ENCODE results near the gene MYH11. TPM values are rescaled to one million over a fixed set of nuclear protein-coding genes. Genes with fewer than 3 reads are reported as not detected.

Gene MYH11
- total RNA-seq, 1 experiment from 2014 or later: not detected

GRCh38 chr16:15798671-15799070 lies 58.2 kb downstream of the MYH11 start:
- H3K4me3 ChIP-seq (ENCODE audit: low read depth, low read length, poor library complexity, severe bottlenecking): no peak overlapping the region
- no peak for DNase-seq (ENCODE audit: low spot score)
- no peak overlapping the region for H3K27ac ChIP-seq (ENCODE audit: low read depth, low read length, poor library complexity, severe bottlenecking)
- intact Hi-C loops (cut with micrococcal nuclease; ENCODE audit: unreplicated experiment): no loop called here
- TF ChIP-seq, protein P1, sequence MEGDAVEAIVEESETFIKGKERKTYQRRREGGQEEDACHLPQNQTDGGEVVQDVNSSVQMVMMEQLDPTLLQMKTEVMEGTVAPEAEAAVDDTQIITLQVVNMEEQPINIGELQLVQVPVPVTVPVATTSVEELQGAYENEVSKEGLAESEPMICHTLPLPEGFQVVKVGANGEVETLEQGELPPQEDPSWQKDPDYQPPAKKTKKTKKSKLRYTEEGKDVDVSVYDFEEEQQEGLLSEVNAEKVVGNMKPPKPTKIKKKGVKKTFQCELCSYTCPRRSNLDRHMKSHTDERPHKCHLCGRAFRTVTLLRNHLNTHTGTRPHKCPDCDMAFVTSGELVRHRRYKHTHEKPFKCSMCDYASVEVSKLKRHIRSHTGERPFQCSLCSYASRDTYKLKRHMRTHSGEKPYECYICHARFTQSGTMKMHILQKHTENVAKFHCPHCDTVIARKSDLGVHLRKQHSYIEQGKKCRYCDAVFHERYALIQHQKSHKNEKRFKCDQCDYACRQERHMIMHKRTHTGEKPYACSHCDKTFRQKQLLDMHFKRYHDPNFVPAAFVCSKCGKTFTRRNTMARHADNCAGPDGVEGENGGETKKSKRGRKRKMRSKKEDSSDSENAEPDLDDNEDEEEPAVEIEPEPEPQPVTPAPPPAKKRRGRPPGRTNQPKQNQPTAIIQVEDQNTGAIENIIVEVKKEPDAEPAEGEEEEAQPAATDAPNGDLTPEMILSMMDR (conservative IDR thresholded peaks at IDR 0.05; ENCODE audit: low read depth, low read length): no peak
- no peak for TF ChIP-seq EZH2 (IDR thresholded peaks at IDR 0.05; ENCODE audit: borderline replicate concordance, low read depth, low read length, poor library complexity, severe bottlenecking)
- POLR2A ChIA-PET (ENCODE audit: low non-redundant PET): no interaction called here
- H3K4me1 ChIP-seq (ENCODE audit: insufficient read depth, low read length, poor library complexity, severe bottlenecking): no peaks in the 10 kb centered on the region
- H3K9me3 ChIP-seq (ENCODE audit: low read depth, low read length, poor library complexity, severe bottlenecking): no peaks in the 10 kb centered on the region
- CTCF ChIA-PET: no interaction called here
- H3K27me3 ChIP-seq (replicated peaks; ENCODE audit: insufficient read depth, low read depth, low read length, poor library complexity): no peaks in the 10 kb centered on the region
- H3K36me3 ChIP-seq (ENCODE audit: insufficient read depth, low read length, poor library complexity, severe bottlenecking): no peaks in the 10 kb centered on the region
- BruUV-seq (replicated peaks): no TSS peak

DNA sequence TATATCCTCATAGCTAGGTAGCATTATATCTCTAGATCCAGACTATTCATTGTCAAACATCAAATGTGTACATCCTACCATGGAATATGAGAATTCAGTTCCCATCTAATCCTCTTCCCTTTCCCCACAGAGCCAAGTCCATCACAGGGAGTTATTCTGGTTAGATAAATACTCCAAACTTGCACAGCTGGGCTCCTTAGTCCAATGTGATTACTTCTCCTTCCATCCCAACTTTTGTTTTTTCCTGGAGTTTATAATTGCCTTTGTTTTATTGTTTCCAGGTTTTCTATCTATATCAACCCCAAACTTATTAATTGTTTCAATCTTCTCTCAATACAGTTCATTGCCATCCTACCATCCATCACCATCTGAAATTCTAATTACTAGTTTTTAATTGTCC lies 59.9 kb downstream of the MYH11 start:
- intact Hi-C loops (cut with micrococcal nuclease; ENCODE audit: unreplicated experiment): no loop called here
- CTCF ChIA-PET: no interaction called here
- H3K4me1 ChIP-seq (ENCODE audit: insufficient read depth, low read length, poor library complexity, severe bottlenecking): no peaks in the 10 kb centered on the region
- H3K9me3 ChIP-seq (ENCODE audit: low read depth, low read length, poor library complexity, severe bottlenecking): no peaks in the 10 kb centered on the region
- H3K27ac ChIP-seq (ENCODE audit: low read depth, low read length, poor library complexity, severe bottlenecking): no peak overlapping the region
- POLR2A ChIA-PET (ENCODE audit: low non-redundant PET): interaction anchor here (0.7 kb wide), 1 partner anchor 389 kb away, joined by 3 read pairs; no protein-coding TSS in a partner anchor
- no peaks in the 10 kb centered on the region for H3K27me3 ChIP-seq (replicated peaks; ENCODE audit: insufficient read depth, low read depth, low read length, poor library complexity)
- DNase-seq (ENCODE audit: low spot score): no peak
- H3K36me3 ChIP-seq (ENCODE audit: insufficient read depth, low read length, poor library complexity, severe bottlenecking): no peaks in the 10 kb centered on the region
- BruUV-seq (replicated peaks): no TSS peak
- H3K4me3 ChIP-seq (ENCODE audit: low read depth, low read length, poor library complexity, severe bottlenecking): no peak overlapping the region
- TF ChIP-seq EZH2 (IDR thresholded peaks at IDR 0.05; ENCODE audit: borderline replicate concordance, low read depth, low read length, poor library complexity, severe bottlenecking): no peak
- TF ChIP-seq, protein P1 (conservative IDR thresholded peaks at IDR 0.05; ENCODE audit: low read depth, low read length): no peak

GRCh38 chr16:15795615-15796014 lies 61.2 kb downstream of the MYH11 start:
- no peak for DNase-seq (ENCODE audit: low spot score)
- Histone ChIP-seq H3K36me3 (ENCODE audit: insufficient read depth, low read length, poor library complexity, severe bottlenecking) (no peaks in the 10 kb centered on the region), H3K9me3 (ENCODE audit: low read depth, low read length, poor library complexity, severe bottlenecking) (no peaks in the 10 kb centered on the region), H3K27me3 (replicated peaks; ENCODE audit: insufficient read depth, low read depth, low read length, poor library complexity) (no peaks in the 10 kb centered on the region), H3K27ac (ENCODE audit: low read depth, low read length, poor library complexity, severe bottlenecking) (no peak overlapping the region), H3K4me1 (ENCODE audit: insufficient read depth, low read length, poor library complexity, severe bottlenecking) (no peaks in the 10 kb centered on the region), H3K4me3 (ENCODE audit: low read depth, low read length, poor library complexity, severe bottlenecking) (no peak overlapping the region)
- CTCF ChIA-PET: interaction anchor here (0.5 kb wide), 1 partner anchor 83 kb away, joined by 3 read pairs; no protein-coding TSS in a partner anchor
- no TSS peak for BruUV-seq (replicated peaks)
- POLR2A ChIA-PET (ENCODE audit: low non-redundant PET): no interaction called here
- TF ChIP-seq, protein P1 (conservative IDR thresholded peaks at IDR 0.05; ENCODE audit: low read depth, low read length): no peak
- TF ChIP-seq EZH2 (IDR thresholded peaks at IDR 0.05; ENCODE audit: borderline replicate concordance, low read depth, low read length, poor library complexity, severe bottlenecking): no peak
- intact Hi-C loops (cut with micrococcal nuclease; ENCODE audit: unreplicated experiment): no loop called here

Data from A673 (cell line).